ENCODE results near the gene SMIM38. TPM values are rescaled to one million over a fixed set of nuclear protein-coding genes. Genes with fewer than 3 reads are reported as not detected.

The SMIM38 gene
- total RNA-seq, 2 donors from 2014 or later = 3.0 to 4.2 TPM

GRCh38 chr11:69203901-69204245 is 48.1 kb downstream of the SMIM38 start:
- Histone ChIP-seq H3K4me3 (peak overlapping the region; percentile 54), H3K9me3 (no peaks in the 10 kb centered on the region), H3K4me1 (ENCODE audit: control insufficient read depth in 1 of 2, low read depth in 2 of 2) (peaks cover 4 to 10% of the 10 kb centered on the region in 2 donors), H3K27me3 (replicated peaks; ENCODE audit: insufficient read depth) (no peaks in the 10 kb centered on the region), H3K27ac (no peak overlapping the region), H3K36me3 (no peaks in the 10 kb centered on the region)
- no peak for ATAC-seq (ENCODE audit: insufficient number of reproducible peaks, low FRiP score, low read depth)
- no peak for DNase-seq (ENCODE audit: low spot score)
- no peak for TF ChIP-seq CTCF (IDR thresholded peaks at IDR 0.05)

- no peak for DNase-seq (ENCODE audit: low spot score)
- no peak for TF ChIP-seq CTCF (IDR thresholded peaks at IDR 0.05)
- H3K27ac ChIP-seq = no peak overlapping the region
- ATAC-seq (ENCODE audit: insufficient number of reproducible peaks, low FRiP score, low read depth) = no peak
- H3K27me3 ChIP-seq (replicated peaks; ENCODE audit: insufficient read depth) = no peaks in the 10 kb centered on the region
- H3K4me1 ChIP-seq (ENCODE audit: control insufficient read depth in 1 of 2, low read depth in 2 of 2) = peaks cover 4 to 10% of the 10 kb centered on the region in 2 donors
- H3K4me3 ChIP-seq = no peak overlapping the region
- H3K9me3 ChIP-seq = no peaks in the 10 kb centered on the region
- no peaks in the 10 kb centered on the region for H3K36me3 ChIP-seq
Measured at GRCh38 chr11:69204246-69204940, 48.7 kb downstream of the SMIM38 start.

GRCh38 chr11:69204941-69205742 is 49.4 kb downstream of the SMIM38 start:
- no peak overlapping the region for H3K27ac ChIP-seq
- H3K4me1 ChIP-seq (ENCODE audit: control insufficient read depth in 1 of 2, low read depth in 2 of 2) = peaks cover 4 to 10% of the 10 kb centered on the region in 2 donors
- no peaks in the 10 kb centered on the region for H3K27me3 ChIP-seq (replicated peaks; ENCODE audit: insufficient read depth)
- H3K9me3 ChIP-seq = no peaks in the 10 kb centered on the region
- no peak for ATAC-seq (ENCODE audit: insufficient number of reproducible peaks, low FRiP score, low read depth)
- DNase-seq (ENCODE audit: low spot score) = no peak
- no peak overlapping the region for H3K4me3 ChIP-seq
- TF ChIP-seq CTCF (IDR thresholded peaks at IDR 0.05) = no peak
- no peaks in the 10 kb centered on the region for H3K36me3 ChIP-seq

Other genes with a start within 250 kb of the SMIM38 start
- gene MRGPRD, start 174.9 kb upstream of the SMIM38 start, total RNA-seq = 1 to 10 TPM in 1 of 2 donors, not detected in 1; 5.0 TPM
- gene MRGPRF, start 142.7 kb upstream of the SMIM38 start, total RNA-seq = 100 to 1,000 TPM in 1 of 2 donors, 10 to 100 TPM in 1; 67.5 to 171 TPM
- gene TPCN2, start 107.0 kb upstream of the SMIM38 start, total RNA-seq = 10 to 100 TPM; 34.7 to 38.0 TPM
- 1 to 10 TPM; 1.1 to 1.3 TPM for gene MYEOV, start 138.2 kb downstream of the SMIM38 start, total RNA-seq

Measured in thoracic aorta (tissue), 2 donors.